HEK293 (cell line): ENCODE data around the gene NOS1AP.
A peak's percentile ranks its signal among the peaks of the same experiment; 100 is the strongest.

Experiments used
- CTCF ChIA-PET: fragments of 350-600 bp; formaldehyde crosslinking; extraction: SDS; loops from one replicate; lab custom pipeline; 2021; ENCODE audit warnings: antibody characterized with exemption; lab: Yijun Ruan, JAX
- POLR2A ChIA-PET: fragments of 300-600 bp; formaldehyde crosslinking; extraction: SDS; loops from one replicate; lab custom pipeline; 2020; ENCODE audit warnings: antibody characterized with exemption, inconsistent platforms; lab: Yijun Ruan, JAX
- H3K27ac ChIP-seq: fragments of 200-500 bp; sonication (Bioruptor generic); 2 replicates; pipeline ENCODE4 v1.5.1; 2014; ENCODE audit warnings: low read depth, low read length, control low read depth, inconsistent platforms; ENCODE audit errors: extremely low read depth
- H3K36me3 ChIP-seq, 2 experiments: fragments of 200-500 bp in 1 of 2; sonication (Bioruptor generic) in 1 of 2; 1 replicate in 1 of 2; 2 replicates in 1 of 2; pipeline ENCODE4 v1.5.1; 2014 to 2017; ENCODE audit warnings: inconsistent platforms in 2 of 2, low read length in 2 of 2; ENCODE audit not compliant: control insufficient read depth in 2 of 2, insufficient read depth in 1 of 2
- H3K4me1 ChIP-seq: fragments of 200-500 bp; sonication (Bioruptor generic); 2 replicates; pipeline ENCODE4 v1.5.1; 2014; ENCODE audit warnings: mild to moderate bottlenecking, low read length, inconsistent platforms; ENCODE audit not compliant: control insufficient read depth, insufficient read depth
- H3K4me3 ChIP-seq: 2 replicates; pipeline ENCODE4 v1.5.1; 2011; ENCODE audit warnings: low read depth, mild to moderate bottlenecking, control low read depth, low read length, moderate library complexity
- H3K9me3 ChIP-seq: fragments of 200-500 bp; sonication (Bioruptor generic); 2 replicates; pipeline ENCODE4 v1.5.1; 2014; ENCODE audit warnings: low read depth, low read length, inconsistent platforms; ENCODE audit not compliant: control insufficient read depth, insufficient read depth
- BCL11B ChIP-seq: fragments of 450-650 bp; formaldehyde crosslinking; IDR thresholded peaks from 2 replicates; pipeline ENCODE4 v1.5.1; 2016; ENCODE audit warnings: low read depth, missing biosample characterization, missing genetic modification characterization
- HOXC10 ChIP-seq: sonication (generic); formaldehyde crosslinking; IDR thresholded peaks from 2 replicates; pipeline ENCODE4 v1.8.1; 2023; ENCODE audit warnings: mild to moderate bottlenecking, missing genetic modification reagents
- KLF7 ChIP-seq: fragments of 450-650 bp; formaldehyde crosslinking; IDR thresholded peaks from 2 replicates; pipeline ENCODE4 v1.5.1; 2016; ENCODE audit warnings: missing biosample characterization, missing genetic modification characterization, borderline replicate concordance
- MYNN ChIP-seq: fragments of 450-650 bp; formaldehyde crosslinking; IDR thresholded peaks from 2 replicates; pipeline ENCODE4 v1.5.1; 2016; ENCODE audit warnings: missing biosample characterization, missing genetic modification characterization, borderline replicate concordance
- ZBTB21 ChIP-seq: fragments of 450-650 bp; formaldehyde crosslinking; IDR thresholded peaks from 2 replicates; pipeline ENCODE4 v1.5.1; 2017; ENCODE audit warnings: missing biosample characterization, missing genetic modification characterization
- ZNF366 ChIP-seq: fragments of 450-650 bp; formaldehyde crosslinking; conservative IDR thresholded peaks from 2 replicates; pipeline ENCODE4 v1.5.1; 2016; ENCODE audit warnings: missing biosample characterization, missing genetic modification characterization
- ZNF548 ChIP-seq: fragments of 450-650 bp; formaldehyde crosslinking; IDR thresholded peaks from 2 replicates; pipeline ENCODE4 v1.5.1; 2016; ENCODE audit warnings: missing biosample characterization, missing genetic modification characterization
- ZNF660 ChIP-seq: fragments of 450-650 bp; IDR thresholded peaks from 2 replicates; pipeline ENCODE4 v1.5.1; 2018; ENCODE audit warnings: missing biosample characterization, mild to moderate bottlenecking, missing genetic modification characterization
- ZNF677 ChIP-seq: fragments of 450-650 bp; IDR thresholded peaks from 2 replicates; pipeline ENCODE4 v1.5.0; 2018; ENCODE audit warnings: missing biosample characterization, mild to moderate bottlenecking, missing genetic modification characterization, moderate library complexity
- ZNF768 ChIP-seq: fragments of 450-650 bp; formaldehyde crosslinking; IDR thresholded peaks from 2 replicates; pipeline ENCODE4 v1.5.1; 2018; ENCODE audit warnings: missing biosample characterization, mild to moderate bottlenecking, missing genetic modification characterization
- TF ChIP-seq, protein P1 (sequence below): fragments of 450-650 bp; formaldehyde crosslinking; IDR thresholded peaks from 2 replicates; pipeline ENCODE4 v1.5.1; 2016; ENCODE audit warnings: missing biosample characterization, missing genetic modification characterization
- TF ChIP-seq, protein P2 (sequence below): fragments of 450-650 bp; formaldehyde crosslinking; IDR thresholded peaks from 2 replicates; pipeline ENCODE4 v1.5.1; 2017; ENCODE audit warnings: missing biosample characterization, missing genetic modification characterization
- TF ChIP-seq, protein P3 (sequence below): fragments of 450-650 bp; formaldehyde crosslinking; IDR thresholded peaks from 2 replicates; pipeline ENCODE4 v1.5.1; 2016; ENCODE audit warnings: missing biosample characterization, missing genetic modification characterization

NOS1AP gene

DNA sequence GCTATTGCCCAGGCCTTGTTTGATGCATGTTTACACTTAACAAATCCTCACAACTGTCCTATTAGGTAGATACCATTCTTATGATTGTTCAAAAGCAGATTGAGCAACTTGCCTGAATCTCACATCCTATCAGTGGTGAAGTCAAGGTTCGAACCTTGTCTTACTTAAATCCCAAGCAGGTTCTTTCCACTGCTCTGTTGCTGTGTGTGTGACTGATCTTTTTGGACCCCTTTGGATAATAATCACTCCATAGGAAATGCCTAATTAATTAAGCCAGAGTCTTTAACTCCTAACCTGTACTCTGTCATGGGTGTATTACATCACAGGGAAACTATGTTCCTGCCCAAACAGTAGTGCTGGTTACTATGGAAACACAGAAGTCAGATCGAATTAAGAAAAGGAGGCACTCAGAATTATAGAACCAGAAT, 222.9 kb downstream of the NOS1AP start:
- no peaks in the 10 kb centered on the region for H3K4me1 ChIP-seq
- H3K36me3 ChIP-seq = no peaks in the 10 kb centered on the region
- CTCF ChIA-PET = interaction anchor here (0.9 to 1.3 kb wide), 2 partner anchors 229 to 500 kb away, joined by 3 read pairs; no protein-coding TSS in a partner anchor
- POLR2A ChIA-PET = no interaction called here
- no peaks in the 10 kb centered on the region for H3K9me3 ChIP-seq
- TF ChIP-seq KLF7 (tag by site-specific recombination) (no peak), ZNF366 (tag by site-specific recombination) (peak; percentile 67; the same call in 1 of the 2 replicates), ZNF548 (tag by site-specific recombination) (no peak), ZBTB21 (tag by site-specific recombination) (peak; percentile 32; the same call in 1 of the 2 replicates), ZNF677 (peak; percentile 32; the same call in 1 of the 2 replicates), ZNF768 (tag by site-specific recombination) (no peak), MYNN (tag by site-specific recombination) (0 out of 2 replicates have a peak, but pooled peaks have one; percentile 26), HOXC10 (CRISPR knock-in tag) (no peak)
- TF ChIP-seq, protein P1, sequence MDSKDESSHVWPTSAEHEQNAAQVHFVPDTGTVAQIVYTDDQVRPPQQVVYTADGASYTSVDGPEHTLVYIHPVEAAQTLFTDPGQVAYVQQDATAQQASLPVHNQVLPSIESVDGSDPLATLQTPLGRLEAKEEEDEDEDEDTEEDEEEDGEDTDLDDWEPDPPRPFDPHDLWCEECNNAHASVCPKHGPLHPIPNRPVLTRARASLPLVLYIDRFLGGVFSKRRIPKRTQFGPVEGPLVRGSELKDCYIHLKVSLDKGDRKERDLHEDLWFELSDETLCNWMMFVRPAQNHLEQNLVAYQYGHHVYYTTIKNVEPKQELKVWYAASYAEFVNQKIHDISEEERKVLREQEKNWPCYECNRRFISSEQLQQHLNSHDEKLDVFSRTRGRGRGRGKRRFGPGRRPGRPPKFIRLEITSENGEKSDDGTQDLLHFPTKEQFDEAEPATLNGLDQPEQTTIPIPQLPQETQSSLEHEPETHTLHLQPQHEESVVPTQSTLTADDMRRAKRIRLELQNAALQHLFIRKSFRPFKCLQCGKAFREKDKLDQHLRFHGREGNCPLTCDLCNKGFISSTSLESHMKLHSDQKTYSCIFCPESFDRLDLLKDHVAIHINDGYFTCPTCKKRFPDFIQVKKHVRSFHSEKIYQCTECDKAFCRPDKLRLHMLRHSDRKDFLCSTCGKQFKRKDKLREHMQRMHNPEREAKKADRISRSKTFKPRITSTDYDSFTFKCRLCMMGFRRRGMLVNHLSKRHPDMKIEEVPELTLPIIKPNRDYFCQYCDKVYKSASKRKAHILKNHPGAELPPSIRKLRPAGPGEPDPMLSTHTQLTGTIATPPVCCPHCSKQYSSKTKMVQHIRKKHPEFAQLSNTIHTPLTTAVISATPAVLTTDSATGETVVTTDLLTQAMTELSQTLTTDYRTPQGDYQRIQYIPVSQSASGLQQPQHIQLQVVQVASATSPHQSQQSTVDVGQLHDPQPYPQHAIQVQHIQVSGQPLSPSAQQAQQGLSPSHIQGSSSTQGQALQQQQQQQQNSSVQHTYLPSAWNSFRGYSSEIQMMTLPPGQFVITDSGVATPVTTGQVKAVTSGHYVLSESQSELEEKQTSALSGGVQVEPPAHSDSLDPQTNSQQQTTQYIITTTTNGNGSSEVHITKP (tag by site-specific recombination) = peak; percentile 48
- no peak overlapping the region for H3K27ac ChIP-seq
- no peak overlapping the region for H3K4me3 ChIP-seq

DNA sequence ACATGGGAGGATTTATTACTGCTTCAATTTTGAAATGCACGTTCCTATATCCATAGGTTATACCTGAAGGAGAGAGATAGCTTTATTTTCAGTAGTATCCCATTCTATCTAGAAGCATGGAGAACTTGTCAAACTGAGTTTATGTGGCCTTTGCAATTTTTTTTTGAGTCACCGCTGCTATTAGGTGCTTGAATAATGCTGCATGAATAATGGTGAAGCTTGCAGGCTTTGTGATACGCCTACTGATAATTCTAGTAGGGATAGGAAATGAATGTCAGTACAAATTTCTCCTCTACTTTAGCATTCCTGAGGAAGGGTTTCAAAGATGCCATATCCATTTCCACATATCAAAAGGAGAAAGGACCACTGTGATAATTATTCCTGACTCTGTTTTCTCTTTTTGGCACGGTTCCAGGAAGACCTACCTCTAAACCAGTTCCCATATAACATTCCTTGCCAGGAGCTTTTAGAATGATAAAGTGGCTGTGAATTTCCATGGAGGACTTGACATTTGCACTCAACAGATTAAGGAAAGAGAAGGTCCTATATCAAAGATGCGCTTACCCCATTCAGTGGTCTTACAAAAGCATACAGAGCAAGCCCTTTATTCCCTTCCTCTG, 223.7 kb downstream of the NOS1AP start:
- TF ChIP-seq ZBTB21 (tag by site-specific recombination) (no peak), ZNF660 (tag by site-specific recombination) (no peak)
- TF ChIP-seq, protein P2, sequence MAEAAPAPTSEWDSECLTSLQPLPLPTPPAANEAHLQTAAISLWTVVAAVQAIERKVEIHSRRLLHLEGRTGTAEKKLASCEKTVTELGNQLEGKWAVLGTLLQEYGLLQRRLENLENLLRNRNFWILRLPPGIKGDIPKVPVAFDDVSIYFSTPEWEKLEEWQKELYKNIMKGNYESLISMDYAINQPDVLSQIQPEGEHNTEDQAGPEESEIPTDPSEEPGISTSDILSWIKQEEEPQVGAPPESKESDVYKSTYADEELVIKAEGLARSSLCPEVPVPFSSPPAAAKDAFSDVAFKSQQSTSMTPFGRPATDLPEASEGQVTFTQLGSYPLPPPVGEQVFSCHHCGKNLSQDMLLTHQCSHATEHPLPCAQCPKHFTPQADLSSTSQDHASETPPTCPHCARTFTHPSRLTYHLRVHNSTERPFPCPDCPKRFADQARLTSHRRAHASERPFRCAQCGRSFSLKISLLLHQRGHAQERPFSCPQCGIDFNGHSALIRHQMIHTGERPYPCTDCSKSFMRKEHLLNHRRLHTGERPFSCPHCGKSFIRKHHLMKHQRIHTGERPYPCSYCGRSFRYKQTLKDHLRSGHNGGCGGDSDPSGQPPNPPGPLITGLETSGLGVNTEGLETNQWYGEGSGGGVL (tag by site-specific recombination) = no peak
- TF ChIP-seq, protein P3, sequence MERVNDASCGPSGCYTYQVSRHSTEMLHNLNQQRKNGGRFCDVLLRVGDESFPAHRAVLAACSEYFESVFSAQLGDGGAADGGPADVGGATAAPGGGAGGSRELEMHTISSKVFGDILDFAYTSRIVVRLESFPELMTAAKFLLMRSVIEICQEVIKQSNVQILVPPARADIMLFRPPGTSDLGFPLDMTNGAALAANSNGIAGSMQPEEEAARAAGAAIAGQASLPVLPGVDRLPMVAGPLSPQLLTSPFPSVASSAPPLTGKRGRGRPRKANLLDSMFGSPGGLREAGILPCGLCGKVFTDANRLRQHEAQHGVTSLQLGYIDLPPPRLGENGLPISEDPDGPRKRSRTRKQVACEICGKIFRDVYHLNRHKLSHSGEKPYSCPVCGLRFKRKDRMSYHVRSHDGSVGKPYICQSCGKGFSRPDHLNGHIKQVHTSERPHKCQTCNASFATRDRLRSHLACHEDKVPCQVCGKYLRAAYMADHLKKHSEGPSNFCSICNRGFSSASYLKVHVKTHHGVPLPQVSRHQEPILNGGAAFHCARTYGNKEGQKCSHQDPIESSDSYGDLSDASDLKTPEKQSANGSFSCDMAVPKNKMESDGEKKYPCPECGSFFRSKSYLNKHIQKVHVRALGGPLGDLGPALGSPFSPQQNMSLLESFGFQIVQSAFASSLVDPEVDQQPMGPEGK (tag by site-specific recombination) = no peak
- Histone ChIP-seq H3K9me3 (no peaks in the 10 kb centered on the region), H3K27ac (no peak overlapping the region), H3K4me1 (no peaks in the 10 kb centered on the region), H3K36me3 (no peaks in the 10 kb centered on the region), H3K4me3 (no peak overlapping the region)
- ChIA-PET CTCF (no interaction called here), POLR2A (no interaction called here)

DNA sequence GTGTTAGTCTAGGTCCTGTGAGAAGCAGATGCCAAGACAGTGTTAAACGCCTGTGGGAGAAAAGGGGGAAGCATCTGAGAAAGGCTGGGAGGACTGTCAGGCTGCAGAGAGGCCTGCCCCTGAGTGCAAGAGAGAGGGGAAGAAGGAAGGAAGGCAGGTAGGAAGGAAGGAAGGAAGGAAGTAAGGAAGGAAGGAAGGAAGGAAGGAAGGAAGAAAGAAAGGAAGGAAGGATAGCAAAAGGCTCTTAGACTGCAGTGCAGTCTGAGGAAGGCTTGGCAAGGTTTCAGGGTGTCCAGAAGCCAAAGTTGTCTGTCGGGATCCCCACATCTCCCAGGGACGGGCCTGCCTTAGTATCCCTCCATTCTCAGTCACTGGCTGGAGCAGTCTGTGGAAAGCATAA, 224.5 kb downstream of the NOS1AP start:
- TF ChIP-seq ZNF366 (tag by site-specific recombination) (peak; percentile 72), BCL11B (tag by site-specific recombination) (no peak)
- TF ChIP-seq, all 188 proteins: peak for 1
- Histone ChIP-seq H3K4me3 (no peak overlapping the region), H3K36me3 (no peaks in the 10 kb centered on the region), H3K9me3 (no peaks in the 10 kb centered on the region), H3K4me1 (no peaks in the 10 kb centered on the region), H3K27ac (no peak overlapping the region)
- ChIA-PET POLR2A (no interaction called here), CTCF (no interaction called here)
